KG1 (cell line): Measurements from ENCODE around the gene STK25.
"Not testable (repeated sequence)": the region's sequence is repeated elsewhere in the genome, so short reads cannot be mapped to it uniquely, and the experiment has no call there.

Experiments
- DNase-seq: peaks from one replicate; lab custom pipeline; 2025; lab: John Stamatoyannopoulos, UW

STK25 gene

DNA sequence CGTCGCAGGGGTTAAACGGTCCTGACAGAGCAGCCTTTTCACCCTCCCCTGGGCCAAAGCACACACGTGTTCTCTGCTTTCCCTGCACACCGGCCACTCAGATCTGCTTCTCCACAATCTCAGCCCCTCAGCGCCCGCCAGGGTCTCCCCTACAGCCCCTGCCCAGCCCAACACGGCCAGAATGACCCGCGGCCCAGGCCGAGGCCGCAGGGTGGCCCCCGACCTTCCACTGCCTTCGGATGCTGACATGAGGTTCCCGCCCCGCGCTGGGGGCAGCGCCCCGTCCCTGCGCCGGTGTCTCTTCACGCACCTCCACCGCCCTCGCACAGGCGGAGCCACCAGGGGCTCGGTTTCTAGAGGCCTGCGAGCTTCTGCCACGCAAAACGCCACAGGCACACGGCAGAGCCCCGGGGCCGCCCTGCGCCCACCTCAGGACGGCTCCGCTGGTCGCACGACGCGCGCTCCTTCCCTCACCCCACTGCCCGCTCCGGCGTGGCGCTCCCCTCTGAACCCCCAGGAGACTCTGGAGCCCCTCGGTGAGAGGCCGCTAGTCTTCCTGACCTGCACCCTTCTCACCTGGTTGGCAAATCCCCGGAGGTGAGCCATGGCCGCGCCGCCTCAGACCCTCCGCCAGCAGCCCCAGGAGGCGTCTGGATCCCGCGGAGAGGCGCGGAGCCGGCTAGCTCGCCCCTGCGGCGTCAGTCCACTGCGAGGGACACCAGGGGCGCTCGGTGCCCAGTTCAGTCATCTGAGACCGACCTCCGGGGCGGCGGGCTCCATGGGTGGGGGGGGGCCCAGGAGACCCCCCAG, 749 bp downstream of the STK25 start:
- no peak for DNase-seq

- DNase-seq, result no peak
Observed at GRCh38 chr2:241506793-241507429, 1.5 kb downstream of the STK25 start.

- not testable (repeated sequence) for DNase-seq
Observed at GRCh38 chr2:241506317-241506716, 2.1 kb downstream of the STK25 start.

- DNase-seq, result no peak
Observed at GRCh38 chr2:241505781-241506201, 2.6 kb downstream of the STK25 start.

GRCh38 chr2:241505086-241505780, 3.2 kb downstream of the STK25 start:
- DNase-seq, result no peak

- no peak for DNase-seq
Observed at GRCh38 chr2:241503776-241504392, 4.5 kb downstream of the STK25 start.

GRCh38 chr2:241502281-241502680, 6.1 kb downstream of the STK25 start:
- DNase-seq, result no peak

DNA sequence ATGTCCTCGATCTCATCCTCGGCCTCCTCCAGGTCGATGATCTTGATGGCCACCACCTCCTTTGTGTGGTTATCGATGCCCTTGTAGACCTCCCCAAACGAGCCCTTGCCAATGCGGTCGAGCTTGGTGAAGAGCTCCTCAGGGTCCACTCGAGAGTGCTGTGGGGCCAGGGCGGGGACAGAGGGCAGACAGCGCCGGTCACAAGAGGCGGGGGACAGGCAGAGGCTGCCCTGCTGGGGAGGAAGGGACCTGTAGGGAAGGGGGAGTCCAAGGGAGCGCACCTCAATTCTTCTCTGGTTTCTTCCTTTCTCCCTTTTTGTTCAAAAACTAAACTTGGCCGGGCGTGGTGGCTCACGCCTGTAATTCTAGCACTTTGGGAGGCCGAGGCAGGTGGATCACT, 6.8 kb downstream of the STK25 start:
- no peak for DNase-seq

DNA sequence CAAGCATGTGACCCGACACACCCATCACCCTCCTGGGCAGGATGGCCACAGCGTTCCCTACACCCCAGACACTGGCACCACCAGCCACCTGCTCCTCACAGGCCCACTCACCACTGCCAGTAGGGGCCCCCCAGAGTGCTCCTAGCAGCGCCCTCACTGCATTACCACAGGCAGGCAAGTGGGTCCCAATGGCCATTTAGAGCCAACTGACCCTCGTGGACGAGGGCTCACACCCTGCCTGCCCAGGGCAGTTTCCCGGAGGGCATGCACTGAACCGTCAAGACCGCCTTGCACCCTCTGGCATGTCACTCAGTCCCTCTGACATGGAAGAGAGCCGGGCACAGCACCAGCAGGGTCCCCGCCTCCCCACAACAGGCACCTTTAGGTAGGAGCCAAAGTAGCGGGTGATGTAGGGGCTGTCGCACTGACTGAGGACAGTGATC, 7.3 kb downstream of the STK25 start:
- DNase-seq, result no peak

DNA sequence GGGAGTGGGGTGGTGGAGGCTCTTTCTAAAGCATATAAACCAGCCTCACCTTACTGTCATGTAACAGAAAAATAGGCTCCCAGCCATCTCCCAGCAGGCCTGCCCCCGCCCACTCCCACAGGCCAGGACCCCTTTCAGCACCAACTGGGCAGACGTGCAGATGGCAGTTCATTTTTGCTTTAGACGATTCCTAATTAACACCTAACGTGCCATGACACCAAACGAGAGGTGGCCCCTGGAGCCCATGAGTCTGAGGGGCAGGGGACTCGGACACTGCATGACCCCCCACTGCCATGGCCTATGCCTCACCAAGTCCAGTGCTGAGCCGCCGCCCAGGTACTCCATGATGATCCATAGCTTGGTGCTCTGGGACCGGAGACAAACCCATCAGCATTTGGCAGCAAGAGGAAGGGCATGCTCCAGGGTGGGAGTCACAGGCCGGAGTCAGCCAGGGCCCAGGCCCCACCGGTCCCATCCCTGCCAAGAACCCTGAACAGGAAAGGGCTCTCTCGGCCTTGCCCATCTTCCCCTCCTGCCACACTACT, 7.9 kb downstream of the STK25 start:
- DNase-seq, result no peak

- DNase-seq, result no peak
Observed at GRCh38 chr2:241500016-241500415, 8.4 kb downstream of the STK25 start.

GRCh38 chr2:241499146-241499965, 9.0 kb downstream of the STK25 start:
- DNase-seq, result no peak

- no peak for DNase-seq
Observed at GRCh38 chr2:241498115-241499070, 10.0 kb downstream of the STK25 start.

DNA sequence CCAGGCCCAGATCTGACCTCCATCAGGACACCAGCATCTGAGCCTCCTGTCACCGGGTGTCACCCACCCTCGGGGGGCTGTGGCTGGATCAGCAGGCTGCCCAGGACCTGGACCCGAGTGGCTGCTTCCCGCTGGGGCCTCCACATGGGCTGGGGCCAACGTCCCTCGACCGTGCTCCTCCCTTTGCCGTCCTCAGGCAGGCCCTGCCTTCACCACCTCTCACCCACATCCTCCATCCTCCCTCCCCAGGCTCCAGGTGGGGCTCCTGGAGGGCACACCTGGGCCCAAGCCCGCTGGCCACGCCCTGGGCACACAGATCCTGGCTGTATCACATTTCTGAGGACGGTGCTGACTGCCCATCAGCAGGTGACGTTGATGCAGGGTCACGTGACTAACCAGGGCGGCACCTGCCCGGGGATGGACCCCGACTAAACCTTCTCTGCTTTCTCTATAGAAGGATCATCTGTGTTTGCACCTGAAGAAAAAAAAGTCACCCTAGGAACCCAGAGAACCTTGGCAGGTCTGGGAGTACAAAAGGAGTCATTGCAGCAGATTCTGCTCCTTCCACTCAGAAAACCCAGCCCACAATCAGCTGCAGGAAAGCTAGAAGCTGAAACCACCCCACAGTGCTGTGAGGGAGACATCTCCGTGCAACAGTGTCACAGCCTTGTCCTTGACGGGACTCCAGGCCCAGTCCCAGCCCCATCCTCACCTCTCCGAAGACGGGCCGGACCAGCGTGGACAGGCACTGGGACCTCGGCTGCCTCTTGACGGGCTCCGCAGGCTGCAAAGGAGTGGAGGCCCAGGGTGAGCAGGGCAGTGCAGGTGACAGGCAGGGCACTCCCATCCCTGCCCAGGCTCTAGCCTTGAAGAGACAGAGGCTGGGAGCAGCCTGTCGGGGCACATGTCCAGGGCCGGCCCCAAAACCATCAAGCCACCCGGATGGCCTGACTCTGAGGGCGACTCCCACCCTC, 11.2 kb downstream of the STK25 start:
- DNase-seq, result no peak

DNA sequence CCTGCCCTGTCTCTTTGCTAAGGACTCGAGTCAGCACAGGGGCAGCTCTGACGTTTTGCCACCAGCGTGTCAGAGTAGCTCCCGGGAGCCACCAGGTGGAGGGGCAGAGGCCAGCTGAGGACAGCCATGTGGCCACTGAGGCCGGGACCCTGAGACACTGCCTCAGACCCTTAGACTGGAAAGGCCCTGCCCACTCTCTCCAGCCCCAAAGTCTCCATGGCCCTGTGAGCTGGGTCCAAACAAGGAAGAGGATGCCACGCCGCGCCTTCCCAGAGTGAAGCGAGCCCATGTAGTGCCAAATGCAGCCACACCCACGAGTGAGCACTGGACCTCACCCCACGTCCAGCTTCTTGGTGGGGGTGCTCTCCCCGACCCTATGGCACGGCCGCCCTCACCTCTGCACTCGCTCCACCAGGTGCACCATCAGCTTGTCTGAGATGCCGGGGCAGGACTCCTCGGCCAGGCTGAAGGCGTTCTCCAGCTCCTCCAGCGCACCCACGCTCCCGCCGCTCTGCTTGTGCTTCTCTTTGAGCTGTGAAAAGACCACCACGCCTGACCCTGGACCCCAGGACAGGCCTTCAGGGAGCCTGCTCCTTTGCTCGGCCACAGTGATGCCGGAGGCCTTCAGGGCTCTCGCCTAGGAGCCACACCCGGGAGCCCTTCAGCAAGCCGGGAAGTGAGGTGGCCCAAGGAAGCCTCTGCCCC, 12.2 kb downstream of the STK25 start:
- DNase-seq, result no peak

DNA sequence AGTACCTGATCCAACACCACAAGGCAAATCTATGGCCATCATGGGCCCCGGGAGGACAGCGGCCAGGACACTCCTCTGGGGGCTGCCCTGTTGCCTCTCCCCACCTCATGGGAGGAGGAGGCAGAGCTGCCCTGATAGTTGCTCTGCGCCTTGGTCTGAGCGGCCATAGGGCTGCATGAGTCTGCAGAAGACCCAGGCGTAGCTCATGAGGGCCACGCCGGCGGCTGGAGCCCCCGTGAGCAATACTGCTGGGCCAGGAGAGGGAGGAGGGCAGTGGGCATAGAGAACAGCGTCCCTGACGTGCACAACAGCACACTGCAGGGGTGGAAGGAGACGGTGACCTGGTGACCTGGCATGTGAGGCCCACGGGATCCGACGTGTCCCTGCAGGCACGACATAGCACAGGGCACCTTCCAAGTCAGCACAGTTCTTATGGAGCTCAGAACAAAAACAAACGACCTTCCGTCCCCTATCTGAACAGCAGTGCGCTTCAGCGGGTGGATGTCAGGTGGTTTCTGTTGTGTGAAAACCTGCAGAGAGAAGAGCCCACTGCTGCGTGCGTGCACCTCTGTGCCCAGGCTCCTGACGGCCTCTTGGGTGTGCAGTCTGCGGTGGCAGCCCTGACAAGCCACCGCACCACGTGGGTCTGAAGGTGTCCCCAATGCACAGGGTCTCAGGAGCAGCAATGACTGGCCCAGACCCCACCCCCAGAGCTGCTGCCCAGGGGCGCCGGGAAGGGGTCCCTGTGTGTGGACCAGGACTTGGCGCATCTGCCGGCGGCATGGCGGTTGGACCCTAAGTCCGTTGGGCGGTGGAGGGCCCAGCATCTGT, 13.0 kb downstream of the STK25 start:
- no peak for DNase-seq

DNA sequence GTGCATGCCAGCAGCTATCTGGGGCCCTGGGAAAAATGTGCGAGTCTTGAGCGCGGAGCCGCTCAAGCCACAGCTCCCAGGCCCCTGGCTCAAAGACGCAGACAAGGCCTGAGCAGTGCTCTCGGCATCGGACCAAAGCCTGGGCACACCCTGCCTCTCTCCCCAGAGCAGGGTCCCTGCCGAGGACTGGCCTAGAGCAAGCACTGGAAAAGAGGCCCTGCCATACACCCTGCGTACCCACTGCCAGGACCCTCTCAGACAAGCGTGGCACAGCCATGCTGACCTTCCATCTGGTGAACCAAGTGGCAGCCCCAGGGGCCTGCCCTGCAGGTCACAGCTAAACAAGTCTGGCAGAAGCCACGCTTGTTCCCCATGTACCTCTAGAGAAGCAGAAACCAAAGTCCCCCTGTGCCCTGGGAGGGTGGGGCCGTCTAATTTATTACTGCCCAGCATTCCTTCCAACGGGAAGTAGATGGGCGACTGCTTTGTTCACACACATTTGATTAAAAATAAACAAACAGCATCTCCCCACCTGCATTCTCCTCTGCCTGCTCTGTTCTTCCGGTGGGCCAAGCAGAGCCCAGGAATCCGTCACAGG, 14.0 kb downstream of the STK25 start:
- no peak for DNase-seq
